CD4-positive, alpha-beta T cell treated with Interleukin-6 at 100 ng/mL for 8 hours (primary cell): ENCODE results near the gene CCT8.
"Not testable (repeated sequence)": the region's sequence is repeated elsewhere in the genome, so short reads cannot be mapped to it uniquely, and the experiment has no call there.

ENCODE experiments used
- DNase-seq: peaks from one replicate; pipeline ENCODE4 v3.0.0-alpha.2; 2020; ENCODE audit warnings: mixed read lengths, low spot score

The CCT8 gene

DNA sequence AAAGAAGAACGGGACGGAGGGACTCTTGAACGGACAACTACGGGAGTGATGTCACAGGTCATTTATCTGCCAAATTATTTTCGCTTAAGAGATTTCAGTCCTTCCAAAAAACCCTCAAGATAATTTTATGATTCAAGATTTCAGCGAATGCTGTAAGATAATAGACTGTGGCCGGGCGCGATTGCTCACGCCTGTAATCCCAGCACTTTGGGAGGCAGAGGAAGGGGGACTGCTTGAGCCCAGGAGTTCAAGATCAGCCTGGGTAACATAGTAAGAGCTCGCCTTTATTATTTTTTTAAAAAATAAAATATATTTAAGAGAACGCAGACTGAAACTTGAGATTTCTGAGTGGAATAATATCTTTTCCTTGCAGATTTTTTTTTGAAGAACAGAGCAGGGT, 54.9 kb downstream of the CCT8 start:
- DNase-seq: no peak

DNA sequence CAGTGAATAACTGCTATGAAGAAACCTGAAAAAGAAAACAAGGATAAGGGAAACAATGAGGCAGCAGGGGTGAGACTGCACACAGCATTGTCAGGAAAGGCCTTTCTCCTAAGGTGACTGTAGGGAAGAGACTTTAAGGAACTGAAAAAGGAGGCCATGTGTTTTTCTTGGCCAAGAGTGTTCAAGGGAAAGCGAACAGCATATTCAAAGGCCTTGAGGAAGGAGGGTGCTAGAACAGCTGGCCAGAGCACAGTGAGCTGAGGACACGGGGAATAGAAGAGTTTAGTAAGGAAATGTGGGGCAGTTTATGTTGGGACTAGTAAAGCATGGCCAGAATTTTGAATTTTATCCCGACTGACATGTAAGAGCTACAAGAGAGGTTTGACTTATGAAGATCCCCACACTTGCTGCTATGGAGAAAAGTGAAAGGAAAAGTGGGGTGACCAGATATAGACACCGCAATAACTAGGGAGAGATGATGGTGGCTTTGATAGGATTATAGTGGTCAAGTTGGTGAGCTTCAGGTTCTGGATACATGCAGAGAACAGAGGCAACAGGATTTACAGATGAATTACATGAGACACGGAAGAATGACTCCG, 55.7 kb downstream of the CCT8 start:
- DNase-seq: no peak

DNA sequence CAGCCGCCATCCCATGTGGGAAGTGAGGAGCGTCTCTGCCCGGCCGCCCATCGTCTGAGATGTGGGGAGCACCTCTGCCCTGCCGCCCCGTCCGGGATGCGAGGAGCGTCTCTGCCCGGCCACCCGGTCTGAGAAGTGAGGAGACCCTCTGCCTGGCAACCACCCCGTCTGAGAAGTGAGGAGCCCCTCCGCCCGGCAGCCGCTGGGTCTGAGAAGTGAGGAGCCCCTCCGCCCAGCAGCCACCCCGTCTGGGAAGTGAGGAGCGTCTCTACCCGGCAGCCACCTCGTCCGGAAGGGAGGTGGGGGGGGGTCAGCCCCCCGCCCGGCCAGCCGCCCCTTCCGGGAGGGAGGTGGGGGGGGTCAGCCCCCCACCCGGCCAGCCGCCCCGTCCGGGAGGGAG, 62.2 kb downstream of the CCT8 start:
- not testable (repeated sequence) for DNase-seq

DNA sequence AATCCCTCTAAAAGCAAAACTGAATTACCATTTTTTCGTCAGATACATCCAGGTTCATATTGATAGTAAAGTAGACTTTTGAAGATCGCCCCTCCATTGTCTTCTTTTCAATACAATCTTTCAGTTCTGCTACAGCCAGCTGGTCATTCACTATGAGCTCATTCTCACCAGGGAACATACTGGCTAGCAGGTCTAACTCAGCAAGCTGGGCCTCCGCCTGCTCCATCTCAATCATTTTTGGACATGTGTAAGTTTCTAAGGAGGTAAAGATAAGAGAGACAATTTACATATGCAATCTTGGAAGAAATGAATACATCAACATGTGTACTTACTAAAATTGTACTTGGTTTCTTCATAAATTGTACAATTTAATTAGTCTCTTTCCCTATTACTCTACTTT, 65.1 kb downstream of the CCT8 start:
- DNase-seq: no peak

DNA sequence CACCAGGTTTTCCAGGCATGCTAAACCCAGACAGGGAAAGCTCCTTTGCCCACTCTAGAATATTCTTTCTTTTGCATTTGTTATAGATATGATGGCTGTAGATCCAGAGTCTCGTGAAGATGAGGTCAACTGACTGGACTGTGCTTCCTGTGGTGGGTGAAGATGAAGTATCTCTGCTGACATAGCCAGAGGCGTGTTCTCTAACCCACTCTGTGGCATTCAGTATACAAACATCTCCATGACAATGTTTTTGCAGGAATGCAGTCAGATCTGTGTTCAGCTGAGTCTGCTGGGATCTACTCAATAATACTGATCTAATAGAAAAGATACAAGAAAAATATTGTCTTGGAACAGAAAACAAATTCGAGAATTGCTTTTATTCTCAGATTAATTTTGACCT, 65.6 kb downstream of the CCT8 start:
- no peak for DNase-seq

DNA sequence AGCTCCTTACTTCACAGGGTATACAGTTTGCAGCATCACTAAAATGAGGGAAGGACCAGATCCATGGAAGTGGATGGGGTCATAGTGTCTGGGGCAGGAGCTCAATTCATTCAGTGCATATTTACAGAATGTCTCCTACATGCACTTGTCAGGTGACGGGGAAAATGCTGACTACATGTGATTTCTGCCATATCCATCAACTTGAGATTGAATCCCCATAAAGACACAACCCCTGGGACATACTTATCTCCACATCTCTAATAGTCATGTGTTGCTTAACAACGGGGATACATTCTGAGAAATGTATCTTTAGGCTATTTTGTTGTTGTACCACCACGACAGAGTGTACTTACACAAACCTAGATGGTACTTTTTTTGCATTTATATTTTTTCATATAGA, 66.3 kb downstream of the CCT8 start:
- DNase-seq: no peak
